HG02885 (cell line): Measurements from ENCODE around the gene CREBL2.
"Not testable (repeated sequence)": the region's sequence is repeated elsewhere in the genome, so short reads cannot be mapped to it uniquely, and the experiment has no call there.

Experiments used
- ATAC-seq: cut with Tn5 transposase; IDR thresholded peaks from one replicate; pipeline ENCODE4 v1.9.1; 2021; ENCODE audit warnings: mild to moderate bottlenecking; ENCODE audit not compliant: unreplicated experiment, poor library complexity

The CREBL2 gene

GRCh38 chr12:12628013-12628412 lies 16.3 kb downstream of the CREBL2 start:
- ATAC-seq: no peak

- no peak for ATAC-seq
Observed at GRCh38 chr12:12630850-12631249, 19.2 kb downstream of the CREBL2 start.

GRCh38 chr12:12635651-12636050 lies 24.0 kb downstream of the CREBL2 start:
- ATAC-seq: no peak

- peak; percentile 83 for ATAC-seq
Observed at GRCh38 chr12:12636641-12637040, 25.0 kb downstream of the CREBL2 start.

GRCh38 chr12:12639995-12640394 lies 28.3 kb downstream of the CREBL2 start:
- not testable (repeated sequence) for ATAC-seq

GRCh38 chr12:12641650-12642049 lies 30.0 kb downstream of the CREBL2 start:
- no peak for ATAC-seq

- ATAC-seq: no peak
Observed at GRCh38 chr12:12642916-12643315, 31.2 kb downstream of the CREBL2 start.

GRCh38 chr12:12645485-12645884 lies 33.8 kb downstream of the CREBL2 start:
- peak; percentile 60 for ATAC-seq

GRCh38 chr12:12645968-12646367 lies 34.3 kb downstream of the CREBL2 start:
- peak; percentile 79 for ATAC-seq

- peak; percentile 43 for ATAC-seq
Observed at GRCh38 chr12:12646483-12647072, 34.9 kb downstream of the CREBL2 start.

GRCh38 chr12:12648284-12648683 lies 36.6 kb downstream of the CREBL2 start:
- ATAC-seq: no peak

- ATAC-seq: no peak
Observed at GRCh38 chr12:12648951-12649650, 37.4 kb downstream of the CREBL2 start.

GRCh38 chr12:12651752-12652151 lies 40.1 kb downstream of the CREBL2 start:
- no peak for ATAC-seq

GRCh38 chr12:12652704-12653103 lies 41.0 kb downstream of the CREBL2 start:
- ATAC-seq: not testable (repeated sequence)

GRCh38 chr12:12653922-12654321 lies 42.2 kb downstream of the CREBL2 start:
- no peak for ATAC-seq

- ATAC-seq: no peak
Observed at GRCh38 chr12:12654691-12655460, 43.2 kb downstream of the CREBL2 start.

- no peak for ATAC-seq
Observed at GRCh38 chr12:12660201-12660600, 48.5 kb downstream of the CREBL2 start.

GRCh38 chr12:12661086-12661856 lies 49.6 kb downstream of the CREBL2 start:
- ATAC-seq: no peak

- no peak for ATAC-seq
Observed at GRCh38 chr12:12663644-12664294, 52.1 kb downstream of the CREBL2 start.

GRCh38 chr12:12665194-12665593 lies 53.5 kb downstream of the CREBL2 start:
- no peak for ATAC-seq
